Keratinocyte (primary cell): ENCODE results near the gene ASXL2. TPM values are rescaled to one million over a fixed set of nuclear protein-coding genes. Genes with fewer than 3 reads are reported as not detected.

Experiments
- DNase-seq: peaks from one replicate; pipeline ENCODE4 v3.0.0-alpha.2; 2011; ENCODE audit warnings: low read depth, missing footprints, low spot score
- FAIRE-seq: peaks from 2 replicates; lab custom pipeline; 2011; peaks lifted over from hg19 to GRCh38; lab: Jason Lieb, UNC
- H2AFZ ChIP-seq: 2 replicates; pipeline ENCODE4 v1.6.0; 2012; ENCODE audit warnings: low read length, control low read depth, inconsistent platforms; ENCODE audit not compliant: control insufficient read depth
- H3K27ac ChIP-seq: 2 replicates; pipeline ENCODE4 v1.5.1; 2011; ENCODE audit warnings: low read length; ENCODE audit not compliant: control insufficient read depth, insufficient read depth
- H3K27me3 ChIP-seq: 3 replicates; pipeline ENCODE4 v1.6.0; 2011; ENCODE audit warnings: low read length; ENCODE audit not compliant: control insufficient read depth, insufficient read depth; ENCODE audit errors: extremely low read depth
- H3K36me3 ChIP-seq, 2 experiments: 2 replicates in 1 of 2; 3 replicates in 1 of 2; pipeline ENCODE4 v1.5.1; 2011; ENCODE audit warnings: low read length in 2 of 2, mild to moderate bottlenecking in 1 of 2; ENCODE audit not compliant: control insufficient read depth in 2 of 2, insufficient read depth in 2 of 2; ENCODE audit errors: extremely low read depth in 1 of 2
- H3K4me1 ChIP-seq: 3 replicates; pipeline ENCODE4 v1.5.1; 2011; ENCODE audit warnings: low read length; ENCODE audit not compliant: control insufficient read depth, insufficient read depth; ENCODE audit errors: extremely low read depth
- H3K4me2 ChIP-seq: 3 replicates; pipeline ENCODE4 v1.6.0; 2011; ENCODE audit warnings: low read depth, low read length; ENCODE audit not compliant: control insufficient read depth, insufficient read depth; ENCODE audit errors: extremely low read depth
- H3K4me3 ChIP-seq, 3 experiments: fragments of 200-600 bp in 1 of 3; sonication (generic) in 1 of 3; 2 replicates in 2 of 3; 3 replicates in 1 of 3; pipeline ENCODE4 v1.5.1; 2011 to 2016; ENCODE audit warnings: low read length in 3 of 3, mild to moderate bottlenecking in 3 of 3, control low read depth in 2 of 3, inconsistent platforms in 1 of 3, low read depth in 1 of 3, mixed read lengths in 1 of 3, mixed run types in 1 of 3, moderate library complexity in 1 of 3; ENCODE audit not compliant: control insufficient read depth in 2 of 3, insufficient read depth in 2 of 3; ENCODE audit errors: extremely low read depth in 1 of 3
- H3K79me2 ChIP-seq: 2 replicates; pipeline ENCODE4 v1.6.0; 2012; ENCODE audit warnings: low read length; ENCODE audit not compliant: control insufficient read depth, insufficient read depth
- H3K9ac ChIP-seq: 3 replicates; pipeline ENCODE4 v1.6.0; 2011; ENCODE audit warnings: low read length; ENCODE audit not compliant: control insufficient read depth, insufficient read depth; ENCODE audit errors: extremely low read depth
- H3K9me1 ChIP-seq: 3 replicates; pipeline ENCODE4 v1.6.0; 2011; ENCODE audit warnings: low read length; ENCODE audit not compliant: control insufficient read depth, insufficient read depth; ENCODE audit errors: extremely low read depth
- H3K9me3 ChIP-seq: 2 replicates; pipeline ENCODE4 v1.5.1; 2012; ENCODE audit warnings: low read depth, low read length; ENCODE audit not compliant: control insufficient read depth
- H4K20me1 ChIP-seq: 3 replicates; pipeline ENCODE4 v1.6.0; 2011; ENCODE audit warnings: low read length; ENCODE audit not compliant: control insufficient read depth, insufficient read depth; ENCODE audit errors: extremely low read depth
- EZH2 ChIP-seq: IDR thresholded peaks from one replicate; pipeline ENCODE4 v1.6.1; 2012; ENCODE audit warnings: inconsistent platforms, mild to moderate bottlenecking, low read length, moderate library complexity
- dilution Hi-C: fragments of 300-500 bp; cut with MboI; formaldehyde crosslinking; loops from one replicate; pipeline ENCODE4 v1.7.0; 2020; ENCODE audit warnings: low sequenced_read_pairs; ENCODE audit not compliant: extremely low pct_ligation_motif_present
- polyA plus RNA-seq, 5 experiments: library from polyadenylated mRNA; depleted of rRNA in 3 of 5; stranded (reverse) in 3 of 5; stranded (forward) in 1 of 5; unstranded in 1 of 5; fragments of >200 nt; gene quantifications; 1 replicate in 1 of 5; 2 replicates in 3 of 5; 3 replicates in 1 of 5; pipeline versions ENCODE4 v1.2.1 to v1.2.3, GENCODE V29; 2011 to 2012; ENCODE audit warnings: missing spikeins in 2 of 5, low read depth in 1 of 5, low replicate concordance in 1 of 5
- TF ChIP-seq, protein P1 (sequence below), 3 experiments: IDR thresholded peaks in 1 of 3; conservative IDR thresholded peaks in 1 of 3; optimal IDR thresholded peaks in 1 of 3; 2 replicates in 2 of 3; 3 replicates in 1 of 3; pipeline versions ENCODE3 to v1.5.1; 2011; ENCODE audit warnings: low read length in 3 of 3, mild to moderate bottlenecking in 3 of 3, moderate library complexity in 2 of 3, control low read depth in 1 of 3, inconsistent platforms in 1 of 3; ENCODE audit not compliant: insufficient read depth in 2 of 3; ENCODE audit errors: extremely low read depth in 1 of 3

The ASXL2 gene
- polyA plus RNA-seq, 1 donor (not counting 4 experiments of a cell fraction or from before 2014, with no cell fraction given) = 12.5 TPM

DNA sequence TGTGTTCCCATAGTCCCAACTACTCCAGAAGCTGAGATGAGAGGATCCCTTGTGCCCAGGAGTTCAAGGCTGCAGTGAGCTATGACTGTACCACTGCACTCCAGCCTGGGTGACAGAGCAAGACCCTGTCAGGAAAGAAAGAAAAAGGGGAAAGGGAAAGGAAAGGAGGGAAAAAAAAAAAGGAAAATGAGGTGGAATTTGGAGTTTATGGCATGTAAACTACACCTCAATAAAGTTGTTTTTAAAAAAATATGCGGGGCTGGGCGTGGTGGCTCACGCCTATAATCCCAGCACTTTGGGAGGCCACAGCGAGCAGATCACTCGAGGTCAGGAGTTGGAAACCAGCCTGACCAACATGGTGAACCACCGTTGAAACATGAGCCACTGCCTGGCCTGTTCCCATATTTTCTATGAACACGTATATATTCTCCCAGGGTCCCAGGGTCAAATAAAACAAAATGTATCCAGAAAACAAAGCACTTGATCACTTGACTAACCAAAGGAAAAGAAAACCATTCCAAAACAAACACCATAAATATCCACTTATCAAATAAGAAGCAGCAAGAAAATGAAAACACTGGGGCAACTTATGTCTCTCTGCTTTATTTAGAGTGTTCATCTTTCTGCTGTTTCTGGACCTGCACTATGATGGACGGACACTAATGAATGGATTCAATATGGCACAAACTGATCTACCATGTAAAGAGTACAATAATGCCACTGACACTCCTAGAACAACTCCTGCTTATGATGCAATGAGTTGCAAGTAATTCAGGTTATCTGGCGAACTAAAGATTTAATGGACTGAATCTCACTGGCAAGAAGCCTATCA is 56.8 kb downstream of the ASXL2 start:
- Histone ChIP-seq H3K9ac (no peak overlapping the region), H3K79me2 (peaks cover 4% of the 10 kb centered on the region), H3K4me1 (peaks cover 9% of the 10 kb centered on the region), H3K36me3 (peaks cover 0 to 1% of the 10 kb centered on the region in 2 experiments), H4K20me1 (no peaks in the 10 kb centered on the region), H3K9me3 (no peaks in the 10 kb centered on the region), H3K4me2 (peak overlapping the region; percentile 68), H3K27ac (peak overlapping the region; percentile 27), H3K27me3 (no peaks in the 10 kb centered on the region), H3K4me3 (peak overlapping the region in 1 of 3 experiments; percentile 55), H2AFZ (no peak overlapping the region), H3K9me1 (no peaks in the 10 kb centered on the region)
- dilution Hi-C loops = no loop called here
- TF ChIP-seq EZH2 = no peak
- TF ChIP-seq, protein P1, sequence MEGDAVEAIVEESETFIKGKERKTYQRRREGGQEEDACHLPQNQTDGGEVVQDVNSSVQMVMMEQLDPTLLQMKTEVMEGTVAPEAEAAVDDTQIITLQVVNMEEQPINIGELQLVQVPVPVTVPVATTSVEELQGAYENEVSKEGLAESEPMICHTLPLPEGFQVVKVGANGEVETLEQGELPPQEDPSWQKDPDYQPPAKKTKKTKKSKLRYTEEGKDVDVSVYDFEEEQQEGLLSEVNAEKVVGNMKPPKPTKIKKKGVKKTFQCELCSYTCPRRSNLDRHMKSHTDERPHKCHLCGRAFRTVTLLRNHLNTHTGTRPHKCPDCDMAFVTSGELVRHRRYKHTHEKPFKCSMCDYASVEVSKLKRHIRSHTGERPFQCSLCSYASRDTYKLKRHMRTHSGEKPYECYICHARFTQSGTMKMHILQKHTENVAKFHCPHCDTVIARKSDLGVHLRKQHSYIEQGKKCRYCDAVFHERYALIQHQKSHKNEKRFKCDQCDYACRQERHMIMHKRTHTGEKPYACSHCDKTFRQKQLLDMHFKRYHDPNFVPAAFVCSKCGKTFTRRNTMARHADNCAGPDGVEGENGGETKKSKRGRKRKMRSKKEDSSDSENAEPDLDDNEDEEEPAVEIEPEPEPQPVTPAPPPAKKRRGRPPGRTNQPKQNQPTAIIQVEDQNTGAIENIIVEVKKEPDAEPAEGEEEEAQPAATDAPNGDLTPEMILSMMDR (optimal IDR thresholded peaks at IDR 0.05 in 1 of 3, IDR thresholded peaks at IDR 0.05 in 1 of 3, conservative IDR thresholded peaks at IDR 0.05 in 1 of 3; ENCODE audit: extremely low read depth in 1 of 3, insufficient read depth in 2 of 3, low read length in 3 of 3) = no peak
- DNase-seq = no peak
- no peak for FAIRE-seq

DNA sequence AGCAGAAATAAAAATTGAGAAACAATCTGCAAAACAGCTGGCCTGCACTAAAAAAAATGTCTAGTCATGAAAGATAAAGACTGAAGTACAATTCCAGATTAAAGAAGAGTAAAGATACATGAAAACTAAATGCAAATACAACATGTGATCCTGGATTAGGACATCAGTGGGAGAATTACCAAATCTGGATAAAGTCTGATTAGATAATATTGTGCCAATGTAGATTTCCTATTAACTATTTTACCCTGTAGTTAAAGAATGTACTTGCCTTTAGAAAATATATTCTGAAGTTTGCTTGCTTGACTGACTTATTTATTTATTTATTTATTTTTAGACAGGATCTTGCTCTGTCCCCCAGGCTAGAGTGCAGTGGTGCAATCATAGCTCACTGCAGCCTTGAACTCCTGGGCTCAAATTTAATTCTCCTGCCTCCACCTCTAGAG is 58.7 kb downstream of the ASXL2 start:
- peaks cover 0 to 1% of the 10 kb centered on the region in 2 experiments for H3K36me3 ChIP-seq
- no peak for TF ChIP-seq EZH2
- TF ChIP-seq, protein P1 (optimal IDR thresholded peaks at IDR 0.05 in 1 of 3, IDR thresholded peaks at IDR 0.05 in 1 of 3, conservative IDR thresholded peaks at IDR 0.05 in 1 of 3; ENCODE audit: extremely low read depth in 1 of 3, insufficient read depth in 2 of 3, low read length in 3 of 3) = no peak
- dilution Hi-C loops = no loop called here
- H3K79me2 ChIP-seq = peaks cover 6% of the 10 kb centered on the region
- H3K27ac ChIP-seq = no peak overlapping the region
- H3K4me2 ChIP-seq = no peak overlapping the region
- H3K9me3 ChIP-seq = no peaks in the 10 kb centered on the region
- H3K27me3 ChIP-seq = no peaks in the 10 kb centered on the region
- peaks cover 14% of the 10 kb centered on the region for H3K4me1 ChIP-seq
- no peak overlapping the region for H3K4me3 ChIP-seq
- no peaks in the 10 kb centered on the region for H3K9me1 ChIP-seq
- no peaks in the 10 kb centered on the region for H4K20me1 ChIP-seq
- no peak overlapping the region for H3K9ac ChIP-seq
- H2AFZ ChIP-seq = no peak overlapping the region
- FAIRE-seq (no peak), DNase-seq (no peak)
